ENCODE data around the gene SAMD3.

The SAMD3 gene

GRCh38 chr6:130190701-130191690 is 31.8 kb downstream of the SAMD3 start:
- TF ChIP-seq, protein P1, sequence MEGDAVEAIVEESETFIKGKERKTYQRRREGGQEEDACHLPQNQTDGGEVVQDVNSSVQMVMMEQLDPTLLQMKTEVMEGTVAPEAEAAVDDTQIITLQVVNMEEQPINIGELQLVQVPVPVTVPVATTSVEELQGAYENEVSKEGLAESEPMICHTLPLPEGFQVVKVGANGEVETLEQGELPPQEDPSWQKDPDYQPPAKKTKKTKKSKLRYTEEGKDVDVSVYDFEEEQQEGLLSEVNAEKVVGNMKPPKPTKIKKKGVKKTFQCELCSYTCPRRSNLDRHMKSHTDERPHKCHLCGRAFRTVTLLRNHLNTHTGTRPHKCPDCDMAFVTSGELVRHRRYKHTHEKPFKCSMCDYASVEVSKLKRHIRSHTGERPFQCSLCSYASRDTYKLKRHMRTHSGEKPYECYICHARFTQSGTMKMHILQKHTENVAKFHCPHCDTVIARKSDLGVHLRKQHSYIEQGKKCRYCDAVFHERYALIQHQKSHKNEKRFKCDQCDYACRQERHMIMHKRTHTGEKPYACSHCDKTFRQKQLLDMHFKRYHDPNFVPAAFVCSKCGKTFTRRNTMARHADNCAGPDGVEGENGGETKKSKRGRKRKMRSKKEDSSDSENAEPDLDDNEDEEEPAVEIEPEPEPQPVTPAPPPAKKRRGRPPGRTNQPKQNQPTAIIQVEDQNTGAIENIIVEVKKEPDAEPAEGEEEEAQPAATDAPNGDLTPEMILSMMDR (IDR thresholded peaks at IDR 0.05; ENCODE audit: low read length, missing control alignments) = no peak
- H3K4me3 ChIP-seq (replicated peaks; ENCODE audit: low read depth, low read length) = no peak overlapping the region
- no peak for DNase-seq (ENCODE audit: low read depth)

DNA sequence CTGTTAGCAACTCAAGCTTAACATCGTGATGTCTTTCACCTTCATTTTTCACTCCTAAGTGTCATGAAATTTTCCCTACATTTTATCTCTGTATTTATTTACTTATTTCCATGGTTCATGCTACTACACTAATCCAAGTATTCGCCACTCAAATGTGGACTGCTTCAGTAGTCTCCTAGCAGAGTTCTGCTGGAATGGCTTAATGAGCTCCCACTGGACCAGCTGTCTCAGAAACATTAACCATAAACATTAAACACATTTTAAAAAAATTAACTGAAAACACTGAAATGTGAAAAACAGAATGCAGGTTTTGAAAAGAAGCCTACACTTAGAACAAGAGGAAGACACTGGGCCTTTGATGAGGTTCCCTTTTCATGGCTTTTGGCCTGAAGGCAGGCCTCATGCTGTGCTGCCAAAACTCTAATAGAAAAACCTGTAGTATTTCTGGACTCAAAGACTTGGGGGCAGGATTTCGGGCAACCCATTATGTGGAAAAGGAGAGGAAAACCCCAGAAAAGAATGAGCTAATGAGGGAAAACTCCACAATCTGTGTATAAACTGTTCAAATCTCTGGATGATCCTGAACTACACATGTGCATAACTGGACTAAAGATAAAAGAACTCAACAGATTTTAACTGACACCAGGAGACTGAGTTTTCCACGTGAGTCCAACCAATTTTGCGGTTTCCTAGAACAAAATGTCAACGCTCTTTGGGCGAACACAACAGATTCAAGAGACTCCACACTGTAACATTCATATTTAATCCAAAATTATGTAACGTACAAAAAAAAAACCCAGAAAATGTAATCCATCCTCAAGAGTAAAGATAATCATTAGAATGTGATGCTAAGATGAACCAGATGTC is 33.0 kb downstream of the SAMD3 start:
- TF ChIP-seq, protein P1 (IDR thresholded peaks at IDR 0.05; ENCODE audit: low read length, missing control alignments) = no peak
- DNase-seq (ENCODE audit: low read depth) = no peak
- no peak overlapping the region for H3K4me3 ChIP-seq (replicated peaks; ENCODE audit: low read depth, low read length)

DNA sequence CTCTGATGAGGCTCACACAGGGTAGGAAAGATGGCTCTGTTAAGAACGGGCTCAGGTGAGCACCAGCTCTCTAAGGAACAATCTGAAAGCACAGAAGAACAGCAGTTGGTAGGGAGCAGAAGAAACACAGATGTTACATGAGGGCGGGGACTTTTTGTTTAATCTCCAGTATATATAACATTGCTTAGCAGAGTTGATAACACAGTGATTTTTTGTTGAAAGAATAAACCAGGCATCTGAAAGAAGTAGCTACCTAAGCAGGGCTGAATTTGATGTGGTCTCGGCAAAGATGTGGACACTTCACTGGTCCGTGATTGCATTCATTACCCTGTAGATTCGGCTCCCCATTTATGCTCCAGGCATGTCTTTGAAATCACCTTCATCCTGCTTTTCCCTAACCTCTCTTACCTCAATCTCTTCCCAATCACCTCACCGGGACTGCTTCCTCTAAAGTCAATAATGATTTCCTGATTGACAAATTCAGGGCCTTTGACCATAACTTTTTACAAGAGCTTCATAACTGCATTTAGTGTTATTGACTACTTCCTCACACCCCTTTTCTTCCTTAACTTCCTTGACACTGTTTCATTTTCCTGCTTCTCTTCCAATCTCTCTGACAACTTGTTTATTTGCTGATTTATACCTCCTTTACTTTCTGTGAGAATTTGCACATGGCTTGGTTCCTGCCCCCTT is 34.4 kb downstream of the SAMD3 start:
- no peak overlapping the region for H3K4me3 ChIP-seq (replicated peaks; ENCODE audit: low read depth, low read length)
- TF ChIP-seq, protein P1 (IDR thresholded peaks at IDR 0.05; ENCODE audit: low read length, missing control alignments) = no peak
- no peak for DNase-seq (ENCODE audit: low read depth)

- no peak overlapping the region for H3K4me3 ChIP-seq (replicated peaks; ENCODE audit: low read depth, low read length)
- TF ChIP-seq, protein P1 (IDR thresholded peaks at IDR 0.05; ENCODE audit: low read length, missing control alignments) = no peak
- DNase-seq (ENCODE audit: low read depth) = no peak
These were observed 35.2 kb downstream of the SAMD3 start for GRCh38 chr6:130187335-130188206.

- no peak for DNase-seq (ENCODE audit: low read depth)
- TF ChIP-seq, protein P1 (IDR thresholded peaks at IDR 0.05; ENCODE audit: low read length, missing control alignments) = no peak
- no peak overlapping the region for H3K4me3 ChIP-seq (replicated peaks; ENCODE audit: low read depth, low read length)
These were observed 37.1 kb downstream of the SAMD3 start for GRCh38 chr6:130185658-130186057.
